HFF-Myc (cell line): ENCODE measurements around the gene MIPEP.

Source experiments
- DNase-seq: peaks from one replicate; pipeline ENCODE4 v3.0.0-alpha.2; 2011; ENCODE audit warnings: low read depth; ENCODE audit errors: extremely low read depth
- H3K4me3 ChIP-seq: replicated peaks from 2 replicates; pipeline ENCODE4 v1.5.1; 2011; ENCODE audit warnings: low read depth, mild to moderate bottlenecking, control low read depth, low read length
- CTCF ChIP-seq: IDR thresholded peaks from 2 replicates; pipeline ENCODE4 v1.5.1; 2012; ENCODE audit warnings: mild to moderate bottlenecking, low read depth, low read length, control low read depth; ENCODE audit errors: missing control alignments

MIPEP gene

GRCh38 chr13:23770973-23771372 lies 118.2 kb downstream of the MIPEP start:
- no peak overlapping the region for H3K4me3 ChIP-seq
- DNase-seq, result no peak
- no peak for TF ChIP-seq CTCF

- TF ChIP-seq CTCF, result no peak
- DNase-seq, result no peak
Measured at GRCh38 chr13:23770428-23770827, 118.8 kb downstream of the MIPEP start.

GRCh38 chr13:23769401-23769800 lies 119.8 kb downstream of the MIPEP start:
- no peak for TF ChIP-seq CTCF
- DNase-seq, result no peak
- H3K4me3 ChIP-seq, result no peak overlapping the region

More at GRCh38 chr13:23770428-23770827, 118.8 kb downstream of the MIPEP start:
- H3K4me3 ChIP-seq, result no peak overlapping the region

- no peak overlapping the region for H3K4me3 ChIP-seq
- no peak for TF ChIP-seq CTCF
- DNase-seq, result no peak
Measured at GRCh38 chr13:23767838-23768237, 121.4 kb downstream of the MIPEP start.

- no peak for TF ChIP-seq CTCF
- DNase-seq, result no peak
- no peak overlapping the region for H3K4me3 ChIP-seq
Measured at GRCh38 chr13:23766939-23767338, 122.3 kb downstream of the MIPEP start.

- no peak for TF ChIP-seq CTCF
- no peak overlapping the region for H3K4me3 ChIP-seq
- no peak for DNase-seq
Measured at GRCh38 chr13:23766283-23766682, 122.9 kb downstream of the MIPEP start.

GRCh38 chr13:23765531-23765930 lies 123.7 kb downstream of the MIPEP start:
- H3K4me3 ChIP-seq, result no peak overlapping the region
- no peak for TF ChIP-seq CTCF
- no peak for DNase-seq
